ENCODE results near the gene GTF3C4. TPM values are rescaled to one million over a fixed set of nuclear protein-coding genes. Genes with fewer than 3 reads are reported as not detected.

GTF3C4 gene
- total RNA-seq, 1 donor from 2014 or later: 9.5 TPM

- no peak for DNase-seq (ENCODE audit: low spot score)
Measured at GRCh38 chr9:132647806-132648205, 22.5 kb upstream of the GTF3C4 start.

- no peak for DNase-seq (ENCODE audit: low spot score)
Measured at GRCh38 chr9:132648283-132648682, 22.0 kb upstream of the GTF3C4 start.

GRCh38 chr9:132648685-132649084 lies 21.6 kb upstream of the GTF3C4 start:
- no peak for DNase-seq (ENCODE audit: low spot score)

- DNase-seq (ENCODE audit: low spot score): no peak
Measured at GRCh38 chr9:132651259-132651658, 19.0 kb upstream of the GTF3C4 start.

- no peak for DNase-seq (ENCODE audit: low spot score)
Measured at GRCh38 chr9:132656299-132656698, 14.0 kb upstream of the GTF3C4 start.

- DNase-seq (ENCODE audit: low spot score): no peak
Measured at GRCh38 chr9:132662152-132662945, 7.9 kb upstream of the GTF3C4 start.

GRCh38 chr9:132663117-132663516 lies 7.1 kb upstream of the GTF3C4 start:
- DNase-seq (ENCODE audit: low spot score): no peak

- no peak for DNase-seq (ENCODE audit: low spot score)
Measured at GRCh38 chr9:132663851-132664250, 6.4 kb upstream of the GTF3C4 start.

- DNase-seq (ENCODE audit: low spot score): no peak
Measured at GRCh38 chr9:132669319-132669697, 956 bp upstream of the GTF3C4 start.

GRCh38 chr9:132669698-132670456 lies 387 bp upstream of the GTF3C4 start, which contains the start of gene DDX31:
DDX31 (minus strand) TSS chr9:132669983; CDS start chr9:132669934, 49 bp downstream.
- DNase-seq (ENCODE audit: low spot score): peak; percentile 96

- DNase-seq (ENCODE audit: low spot score): no peak
Measured at GRCh38 chr9:132671620-132672412, 1.6 kb downstream of the GTF3C4 start.

GRCh38 chr9:132672413-132672690 lies 2.1 kb downstream of the GTF3C4 start:
- no peak for DNase-seq (ENCODE audit: low spot score)

- DNase-seq (ENCODE audit: low spot score): no peak
Measured at GRCh38 chr9:132673355-132673754, 3.1 kb downstream of the GTF3C4 start.

GRCh38 chr9:132674485-132674884 lies 4.2 kb downstream of the GTF3C4 start:
- no peak for DNase-seq (ENCODE audit: low spot score)

- no peak for DNase-seq (ENCODE audit: low spot score)
Measured at GRCh38 chr9:132677976-132678375, 7.7 kb downstream of the GTF3C4 start.

- no peak for DNase-seq (ENCODE audit: low spot score)
Measured at GRCh38 chr9:132679946-132680625, 9.8 kb downstream of the GTF3C4 start.

GRCh38 chr9:132681561-132681960 lies 11.3 kb downstream of the GTF3C4 start:
- no peak for DNase-seq (ENCODE audit: low spot score)

GRCh38 chr9:132683873-132684272 lies 13.6 kb downstream of the GTF3C4 start:
- DNase-seq (ENCODE audit: low spot score): no peak

- no peak for DNase-seq (ENCODE audit: low spot score)
Measured at GRCh38 chr9:132690696-132691095, 20.4 kb downstream of the GTF3C4 start.

GRCh38 chr9:132694144-132694543 lies 23.9 kb downstream of the GTF3C4 start:
- no peak for DNase-seq (ENCODE audit: low spot score)

- DNase-seq (ENCODE audit: low spot score): no peak
Measured at GRCh38 chr9:132697230-132697629, 27.0 kb downstream of the GTF3C4 start.
